Measurements from ENCODE around the gene CPED1.

- TF ChIP-seq, protein P1, sequence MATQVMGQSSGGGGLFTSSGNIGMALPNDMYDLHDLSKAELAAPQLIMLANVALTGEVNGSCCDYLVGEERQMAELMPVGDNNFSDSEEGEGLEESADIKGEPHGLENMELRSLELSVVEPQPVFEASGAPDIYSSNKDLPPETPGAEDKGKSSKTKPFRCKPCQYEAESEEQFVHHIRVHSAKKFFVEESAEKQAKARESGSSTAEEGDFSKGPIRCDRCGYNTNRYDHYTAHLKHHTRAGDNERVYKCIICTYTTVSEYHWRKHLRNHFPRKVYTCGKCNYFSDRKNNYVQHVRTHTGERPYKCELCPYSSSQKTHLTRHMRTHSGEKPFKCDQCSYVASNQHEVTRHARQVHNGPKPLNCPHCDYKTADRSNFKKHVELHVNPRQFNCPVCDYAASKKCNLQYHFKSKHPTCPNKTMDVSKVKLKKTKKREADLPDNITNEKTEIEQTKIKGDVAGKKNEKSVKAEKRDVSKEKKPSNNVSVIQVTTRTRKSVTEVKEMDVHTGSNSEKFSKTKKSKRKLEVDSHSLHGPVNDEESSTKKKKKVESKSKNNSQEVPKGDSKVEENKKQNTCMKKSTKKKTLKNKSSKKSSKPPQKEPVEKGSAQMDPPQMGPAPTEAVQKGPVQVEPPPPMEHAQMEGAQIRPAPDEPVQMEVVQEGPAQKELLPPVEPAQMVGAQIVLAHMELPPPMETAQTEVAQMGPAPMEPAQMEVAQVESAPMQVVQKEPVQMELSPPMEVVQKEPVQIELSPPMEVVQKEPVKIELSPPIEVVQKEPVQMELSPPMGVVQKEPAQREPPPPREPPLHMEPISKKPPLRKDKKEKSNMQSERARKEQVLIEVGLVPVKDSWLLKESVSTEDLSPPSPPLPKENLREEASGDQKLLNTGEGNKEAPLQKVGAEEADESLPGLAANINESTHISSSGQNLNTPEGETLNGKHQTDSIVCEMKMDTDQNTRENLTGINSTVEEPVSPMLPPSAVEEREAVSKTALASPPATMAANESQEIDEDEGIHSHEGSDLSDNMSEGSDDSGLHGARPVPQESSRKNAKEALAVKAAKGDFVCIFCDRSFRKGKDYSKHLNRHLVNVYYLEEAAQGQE (IDR thresholded peaks at IDR 0.05; ENCODE audit: insufficient read depth in 1 of 2, low read depth in 2 of 2, low read length in 2 of 2), result no peak
- no peak for TF ChIP-seq TAF1 (IDR thresholded peaks at IDR 0.05; ENCODE audit: borderline replicate concordance, insufficient read depth, low read length)
- TF ChIP-seq FOXP2 (optimal IDR thresholded peaks at IDR 0.05; ENCODE audit: borderline replicate concordance, extremely low read depth, extremely low read length, insufficient read depth), result no peak
- TF ChIP-seq POLR2AphosphoS5 (IDR thresholded peaks at IDR 0.05; ENCODE audit: low read depth, low read length), result no peak
Measured at GRCh38 chr7:121303422-121304101, 315.1 kb downstream of the CPED1 start.
